H1 (cell line): ENCODE data around the gene MICU1. TPM values are rescaled to one million over a fixed set of nuclear protein-coding genes. Genes with fewer than 3 reads are reported as not detected.

Source experiments
- CTCF ChIA-PET: fragments of 300-600 bp; sonication (Branson Sonifier 250); formaldehyde crosslinking; loops from one replicate; lab custom pipeline; 2021; ENCODE audit not compliant: partially characterized antibody; lab: Charles Lee
- POLR2A ChIA-PET: fragments of 300-600 bp; sonication (Branson Sonifier 250); formaldehyde crosslinking; loops from one replicate; lab custom pipeline; 2021; ENCODE audit warnings: inconsistent platforms; ENCODE audit not compliant: partially characterized antibody; lab: Charles Lee
- DNase-seq, 2 experiments: peaks; one replicate each; pipeline versions ENCODE4 v3.0.0 to v3.0.0-alpha.2; 2010 to 2022; ENCODE audit warnings: low spot score in 2 of 2, low read depth in 1 of 2, mixed read lengths in 1 of 2
- FAIRE-seq: peaks from 2 replicates; lab custom pipeline; 2011; peaks lifted over from hg19 to GRCh38; lab: Jason Lieb, UNC
- H2AFZ ChIP-seq: 2 replicates; pipeline ENCODE4 v1.8.1; 2012; ENCODE audit warnings: low read length, inconsistent platforms
- H2AK5ac ChIP-seq: 2 replicates; pipeline ENCODE4 v1.6.1; 2013; ENCODE audit warnings: low read depth, low read length
- H2BK120ac ChIP-seq: replicated peaks from 2 replicates; pipeline ENCODE3; 2013; ENCODE audit warnings: low read depth, low read length, inconsistent platforms
- H2BK12ac ChIP-seq: 2 replicates; pipeline ENCODE4 v1.6.1; 2013; ENCODE audit warnings: low read depth, low read length
- H2BK15ac ChIP-seq: 2 replicates; pipeline ENCODE4 v1.6.1; 2013; ENCODE audit warnings: low read length
- H2BK20ac ChIP-seq: 2 replicates; pipeline ENCODE4 v1.6.1; 2013; ENCODE audit warnings: low read length
- H2BK5ac ChIP-seq: 2 replicates; pipeline ENCODE4 v1.6.1; 2013; ENCODE audit warnings: low read depth, low read length
- H3K14ac ChIP-seq: 2 replicates; pipeline ENCODE4 v1.6.1; 2013; ENCODE audit warnings: inconsistent platforms; ENCODE audit not compliant: insufficient read length
- H3K18ac ChIP-seq: 2 replicates; pipeline ENCODE4 v1.6.1; 2013; ENCODE audit warnings: low read length; ENCODE audit errors: extremely low read depth
- H3K23ac ChIP-seq: 2 replicates; pipeline ENCODE4 v1.6.1; 2013; ENCODE audit warnings: inconsistent platforms; ENCODE audit not compliant: insufficient read length
- H3K23me2 ChIP-seq: 2 replicates; pipeline ENCODE4 v1.6.1; 2013; ENCODE audit warnings: low read depth, low read length
- H3K27ac ChIP-seq: 2 replicates; pipeline ENCODE4 v1.6.1; 2011; ENCODE audit warnings: low read depth, low read length, inconsistent platforms
- H3K27me3 ChIP-seq, 4 experiments: replicated peaks in 1 of 4; 1 replicate in 1 of 4; 2 replicates in 3 of 4; pipeline versions ENCODE4 v1.6.1 to v1.8.1; 2011 to 2013; ENCODE audit warnings: low read length in 3 of 4, mild to moderate bottlenecking in 3 of 4, inconsistent platforms in 2 of 4, mixed read lengths in 2 of 4, moderate library complexity in 1 of 4; ENCODE audit not compliant: control insufficient read depth in 3 of 4, insufficient read depth in 3 of 4; ENCODE audit errors: extremely low read depth in 1 of 4
- H3K36me3 ChIP-seq, 4 experiments: 2 replicates each; pipeline versions ENCODE4 v1.6.1 to v1.8.1; 2011 to 2013; ENCODE audit warnings: mild to moderate bottlenecking in 4 of 4, low read length in 3 of 4, moderate library complexity in 2 of 4, control low read depth in 1 of 4, inconsistent platforms in 1 of 4; ENCODE audit not compliant: insufficient read depth in 4 of 4, control insufficient read depth in 2 of 4
- H3K4ac ChIP-seq: replicated peaks from 2 replicates; pipeline ENCODE3; 2013; ENCODE audit warnings: low read length, low read depth, mixed read lengths, inconsistent platforms; ENCODE audit not compliant: insufficient read length
- H3K4me1 ChIP-seq, 4 experiments: replicated peaks in 1 of 4; 1 replicate in 1 of 4; 2 replicates in 3 of 4; pipeline versions ENCODE4 v1.6.1 to v1.8.1; 2011 to 2013; ENCODE audit warnings: low read length in 3 of 4, inconsistent platforms in 2 of 4, mixed read lengths in 1 of 4; ENCODE audit not compliant: insufficient read depth in 4 of 4, control insufficient read depth in 3 of 4
- H3K4me2 ChIP-seq, 2 experiments: 2 replicates each; pipeline versions ENCODE4 v1.6.1 to v1.8.1; 2011 to 2013; ENCODE audit warnings: low read depth in 2 of 2, low read length in 2 of 2, control low read depth in 1 of 2, inconsistent platforms in 1 of 2, mild to moderate bottlenecking in 1 of 2; ENCODE audit not compliant: insufficient read depth in 1 of 2
- H3K4me3 ChIP-seq, 4 experiments: fragments of 200-600, 300-600 bp in 1 of 4; sonication (generic), shearing (Covaris generic), sonication (Bioruptor Twin) in 1 of 4; 2 replicates each; pipeline versions ENCODE4 v1.5.1 to v1.8.1; 2011 to 2016; ENCODE audit warnings: low read length in 4 of 4, low read depth in 3 of 4, control low read depth in 2 of 4, inconsistent platforms in 2 of 4, mild to moderate bottlenecking in 2 of 4, mixed read lengths in 1 of 4, moderate library complexity in 1 of 4; ENCODE audit not compliant: insufficient read depth in 2 of 4; ENCODE audit errors: extremely low read depth in 1 of 4
- H3K56ac ChIP-seq: replicated peaks from 2 replicates; pipeline ENCODE3; 2013; ENCODE audit warnings: low read depth, mild to moderate bottlenecking, mixed read lengths, low read length, inconsistent platforms; ENCODE audit not compliant: insufficient read length
- H3K79me1 ChIP-seq: 2 replicates; pipeline ENCODE4 v1.6.1; 2013; ENCODE audit warnings: low read depth, low read length, control low read depth
- H3K79me2 ChIP-seq, 2 experiments: 2 replicates each; pipeline versions ENCODE4 v1.6.1 to v1.8.1; 2012 to 2013; ENCODE audit warnings: low read length in 2 of 2, mild to moderate bottlenecking in 2 of 2, inconsistent platforms in 1 of 2; ENCODE audit not compliant: insufficient read depth in 2 of 2, control insufficient read depth in 1 of 2
- H3K9ac ChIP-seq, 4 experiments: replicated peaks in 1 of 4; 1 replicate in 1 of 4; 2 replicates in 3 of 4; pipeline versions ENCODE4 v1.6.1 to v1.8.1; 2011 to 2013; ENCODE audit warnings: low read depth in 3 of 4, low read length in 3 of 4, control low read depth in 2 of 4, mild to moderate bottlenecking in 2 of 4, moderate library complexity in 2 of 4, inconsistent platforms in 1 of 4; ENCODE audit errors: extremely low read depth in 1 of 4
- H3K9me3 ChIP-seq, 2 experiments: 2 replicates each; pipeline versions ENCODE4 v1.6.1 to v1.8.1; 2012 to 2013; ENCODE audit warnings: mild to moderate bottlenecking in 2 of 2, moderate library complexity in 2 of 2, control low read depth in 1 of 2, inconsistent platforms in 1 of 2, low read depth in 1 of 2, low read length in 1 of 2, mixed read lengths in 1 of 2; ENCODE audit not compliant: insufficient read depth in 2 of 2
- H4K20me1 ChIP-seq, 2 experiments: replicated peaks in 1 of 2; 2 replicates each; pipeline versions ENCODE3 to v1.8.1; 2011 to 2013; ENCODE audit warnings: inconsistent platforms in 2 of 2, low read length in 2 of 2, mild to moderate bottlenecking in 1 of 2; ENCODE audit not compliant: insufficient read depth in 2 of 2, control insufficient read depth in 1 of 2
- H4K5ac ChIP-seq: 2 replicates; pipeline ENCODE4 v1.6.1; 2013; ENCODE audit warnings: low read length, low read depth, mixed read lengths, inconsistent platforms; ENCODE audit not compliant: insufficient read length
- H4K8ac ChIP-seq: 2 replicates; pipeline ENCODE4 v1.8.0; 2013; ENCODE audit warnings: mild to moderate bottlenecking, moderate library complexity, low read length, inconsistent platforms; ENCODE audit not compliant: insufficient read depth; ENCODE audit errors: extremely low read depth
- H4K91ac ChIP-seq: replicated peaks from 2 replicates; pipeline ENCODE3; 2013; ENCODE audit warnings: low read length, mixed read lengths, inconsistent platforms; ENCODE audit not compliant: insufficient read length
- CBX5 ChIP-seq: fragments of 300-800, 300-1000 bp; sonication (generic); IDR thresholded peaks from 2 replicates; pipeline ENCODE4 v1.7.1; 2016; ENCODE audit warnings: antibody characterized with exemption, low read length, low read depth
- CBX8 ChIP-seq: fragments of 300-800, 300-1000 bp; sonication (generic); IDR thresholded peaks from 2 replicates; pipeline ENCODE4 v1.7.1; 2016; ENCODE audit warnings: low read depth, low read length, borderline replicate concordance
- CEBPB ChIP-seq: IDR thresholded peaks from 2 replicates; pipeline ENCODE4 v1.6.1; 2012; ENCODE audit warnings: low read depth, low read length
- CHD2 ChIP-seq: IDR thresholded peaks from 2 replicates; pipeline ENCODE4 v1.6.1; 2012; ENCODE audit warnings: low read length, improper control_type of control experiment
- CTBP2 ChIP-seq: IDR thresholded peaks from 2 replicates; pipeline ENCODE4 v1.7.0; 2011; ENCODE audit warnings: borderline replicate concordance, mild to moderate bottlenecking, moderate library complexity, mixed read lengths, low read length; ENCODE audit not compliant: insufficient read depth, insufficient read length
- EZH2 ChIP-seq: fragments of 200-600 bp; sonication (generic); IDR thresholded peaks from 2 replicates; pipeline ENCODE4 v1.7.1; 2012; ENCODE audit warnings: low read depth, mild to moderate bottlenecking, moderate library complexity, low read length, inconsistent platforms; ENCODE audit not compliant: severe bottlenecking
- NANOG ChIP-seq: IDR thresholded peaks from 2 replicates; pipeline ENCODE4 v1.6.1; 2011; ENCODE audit warnings: low read length, low read depth, mild to moderate bottlenecking, inconsistent platforms; ENCODE audit not compliant: insufficient read depth, poor library complexity, severe bottlenecking
- PHF8 ChIP-seq: fragments of 200-600 bp; sonication (generic); conservative IDR thresholded peaks from 2 replicates; pipeline ENCODE4 v1.7.1; 2012; ENCODE audit warnings: low read depth, mild to moderate bottlenecking, inconsistent platforms, low read length, moderate library complexity
- RNF2 ChIP-seq: fragments of 200-900, 300-1000 bp; sonication (generic); IDR thresholded peaks from 2 replicates; pipeline ENCODE4 v1.7.1; 2016; ENCODE audit warnings: borderline replicate concordance, low read depth, mild to moderate bottlenecking, antibody characterized with exemption, low read length; ENCODE audit not compliant: poor library complexity, severe bottlenecking; ENCODE audit errors: missing control alignments
- SP4 ChIP-seq: IDR thresholded peaks from 2 replicates; pipeline ENCODE4 v1.6.1; 2012; ENCODE audit warnings: low read length, inconsistent platforms
- SUZ12 ChIP-seq: fragments of 200-600 bp; sonication (generic); IDR thresholded peaks from 2 replicates; pipeline ENCODE4 v1.6.1; 2012; ENCODE audit warnings: mild to moderate bottlenecking, inconsistent platforms, low read length, moderate library complexity, mixed read lengths
- USF2 ChIP-seq: IDR thresholded peaks from 2 replicates; pipeline ENCODE4 v1.6.1; 2011; ENCODE audit warnings: low read length, improper control_type of control experiment
- YY1 ChIP-seq: IDR thresholded peaks from 2 replicates; pipeline ENCODE4 v1.6.1; 2011; ENCODE audit warnings: low read depth, mild to moderate bottlenecking, low read length
- WGBS, 2 experiments: shearing (Covaris generic) in 1 of 2; methylation state at CpG; one replicate each; pipeline versions ENCODE4 v1.1.6 to v1.1.7; 2013 to 2015; ENCODE audit warnings: low lambda C conversion rate in 2 of 2, mixed read lengths in 2 of 2, inconsistent platforms in 1 of 2, low coverage in 1 of 2, missing lambda C conversion rate in 1 of 2; ENCODE audit not compliant: insufficient replicate concordance in 2 of 2, insufficient coverage in 1 of 2, insufficient read length in 1 of 2; ENCODE audit errors: extremely low coverage in 1 of 2, missing lambda C conversion rate in 1 of 2; 5-methylcytosine and 5-hydroxymethylcytosine counted together
- polyA plus RNA-seq, 7 experiments: library from polyadenylated mRNA; depleted of rRNA in 3 of 7; stranded (reverse) in 5 of 7; unstranded in 2 of 7; fragments of >200 nt in 5 of 7; fragments of 200-250 nt in 2 of 7; gene quantifications; 1 replicate in 5 of 7; 2 replicates in 1 of 7; 4 replicates in 1 of 7; pipeline versions ENCODE4 v1.2.1 to v1.2.3, GENCODE V29; 2011 to 2013; ENCODE audit warnings: missing spikeins in 2 of 7, mixed read lengths in 2 of 7
- total RNA-seq: library from RNA; stranded (reverse); fragmentation: NEBNext Ultra II Directional; extraction: Animal tissue kit (Norgen Biotek cat#: 25700); gene quantifications from 2 replicates; pipeline ENCODE4 v1.2.1, GENCODE V29; 2021

The MICU1 gene
- total and polyA plus RNA-seq, 2 of the 8 experiments (the other 6 are each of a cell fraction or from before 2014, with no cell fraction given) = 18.0 to 36.7 TPM

DNA sequence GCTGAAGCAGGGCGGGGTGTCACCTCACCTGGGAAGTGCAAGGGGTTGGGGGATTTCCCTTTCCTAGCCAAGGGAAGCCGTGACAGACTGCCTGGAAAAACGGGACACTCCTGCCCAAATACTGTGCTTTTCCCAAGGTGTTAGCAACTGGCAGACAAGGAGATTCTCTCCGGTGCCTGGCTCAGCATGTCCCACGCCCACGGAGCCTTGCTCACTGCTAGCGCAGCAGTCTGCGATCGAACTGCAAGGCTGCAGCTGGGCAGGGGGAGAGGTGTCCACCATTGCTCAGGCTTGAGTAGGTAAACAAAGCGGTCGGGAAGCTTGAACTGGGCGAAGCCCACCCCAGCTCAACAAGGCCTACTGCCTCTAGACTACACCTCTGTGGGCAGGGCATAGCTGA, 190.3 kb downstream of the MICU1 start:
- Histone ChIP-seq H3K27me3 (no peaks in the 10 kb centered on the region), H3K4ac (no peak overlapping the region), H3K18ac (no peak overlapping the region), H3K23ac (no peak overlapping the region), H4K8ac (no peak overlapping the region), H2BK20ac (no peak overlapping the region), H2AK5ac (no peak overlapping the region), H4K91ac (no peak overlapping the region), H4K5ac (no peak overlapping the region), H3K27ac (no peak overlapping the region), H3K79me1 (no peaks in the 10 kb centered on the region; the same call in 1 of the 2 replicates), H2BK120ac (no peak overlapping the region), H3K4me2 (no peak overlapping the region), H3K4me3 (no peak overlapping the region), H3K14ac (no peak overlapping the region), H2BK5ac (no peak overlapping the region), H3K9ac (no peak overlapping the region), H3K56ac (no peak overlapping the region), H3K4me1 (no peaks in the 10 kb centered on the region), H4K20me1 (no peaks in the 10 kb centered on the region), H3K36me3 (no peaks in the 10 kb centered on the region), H3K9me3 (no peaks in the 10 kb centered on the region), H2BK12ac (no peak overlapping the region), H3K23me2 (no peaks in the 10 kb centered on the region), H2BK15ac (no peak overlapping the region), H2AFZ (no peak overlapping the region), H3K79me2 (no peaks in the 10 kb centered on the region)
- WGBS, 2 experiments = 98% methylated on average over 12 of the region's 12 CpGs; no CpG with 5 or more reads in 1 of the 2 experiments
- FAIRE-seq (no peak), DNase-seq (no peak)
- ChIA-PET CTCF (interaction anchor here (0.8 to 1.5 kb wide), 3 partner anchors 9 to 45 kb away, joined by 3 to 8 read pairs (median 4); no protein-coding TSS in a partner anchor), POLR2A (no interaction called here)
- no peak for TF ChIP-seq CTBP2
- TF ChIP-seq EZH2 = no peak
- no peak for TF ChIP-seq SUZ12
- TF ChIP-seq CBX5 = no peak
- TF ChIP-seq CBX8 = no peak
- no peak for TF ChIP-seq NANOG
- TF ChIP-seq YY1 = no peak
- TF ChIP-seq SP4 = no peak
- no peak for TF ChIP-seq CEBPB
- TF ChIP-seq RNF2 = no peak
- TF ChIP-seq USF2 = no peak
- TF ChIP-seq PHF8 = no peak
- no peak for TF ChIP-seq CHD2
